Epithelial cell of umbilical artery (primary cell): ENCODE measurements around the gene CALY. TPM values are rescaled to one million over a fixed set of nuclear protein-coding genes. Genes with fewer than 3 reads are reported as not detected.

ENCODE experiments used
- total RNA-seq: library from RNA; depleted of rRNA; stranded (reverse); fragments of >200 nt; gene quantifications from 2 replicates; pipeline ENCODE4 v1.2.3, GENCODE V29; 2014

Gene CALY, protein sequence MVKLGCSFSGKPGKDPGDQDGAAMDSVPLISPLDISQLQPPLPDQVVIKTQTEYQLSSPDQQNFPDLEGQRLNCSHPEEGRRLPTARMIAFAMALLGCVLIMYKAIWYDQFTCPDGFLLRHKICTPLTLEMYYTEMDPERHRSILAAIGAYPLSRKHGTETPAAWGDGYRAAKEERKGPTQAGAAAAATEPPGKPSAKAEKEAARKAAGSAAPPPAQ
- total RNA-seq = not detected in 2 replicates

DNA sequence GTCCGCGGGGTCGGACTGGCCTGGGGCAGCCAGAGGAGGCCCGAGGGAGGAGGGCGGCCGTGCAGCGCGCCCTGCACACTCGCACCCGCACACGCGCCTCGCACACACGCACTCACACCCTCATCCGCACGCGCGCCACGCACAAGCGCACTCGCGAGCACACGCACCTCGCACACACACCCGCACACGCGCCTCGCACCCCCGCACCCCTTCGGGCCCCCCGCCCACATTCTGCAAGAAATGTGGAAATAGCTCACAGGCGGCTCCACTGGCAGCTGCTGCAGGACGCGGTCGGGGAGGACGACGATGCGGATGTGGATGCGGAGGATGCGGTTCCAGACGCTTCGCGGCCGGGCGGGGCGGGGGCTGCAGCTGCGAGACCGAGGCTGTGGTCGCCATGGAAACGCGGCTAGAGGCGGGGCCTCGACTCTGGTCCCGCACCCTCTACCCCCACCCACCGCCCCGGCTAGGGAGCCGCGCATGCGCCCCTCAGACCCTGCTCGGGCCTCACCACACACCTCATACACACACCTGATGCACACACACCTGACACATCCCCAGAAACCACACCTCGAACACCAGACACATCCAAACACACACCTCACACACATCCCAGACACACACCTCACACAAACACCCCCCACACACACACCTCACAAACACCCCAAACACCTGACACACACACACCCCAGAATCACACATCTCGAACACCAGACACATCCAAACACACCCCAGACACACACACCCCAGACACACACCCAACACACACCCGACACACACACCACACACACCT lies at the start of gene CALY:
TSS of gene CALY (minus strand) at position 320 of the 793 bp plus-strand sequence. CDS start 7,907 bp downstream, outside the sequence.

DNA sequence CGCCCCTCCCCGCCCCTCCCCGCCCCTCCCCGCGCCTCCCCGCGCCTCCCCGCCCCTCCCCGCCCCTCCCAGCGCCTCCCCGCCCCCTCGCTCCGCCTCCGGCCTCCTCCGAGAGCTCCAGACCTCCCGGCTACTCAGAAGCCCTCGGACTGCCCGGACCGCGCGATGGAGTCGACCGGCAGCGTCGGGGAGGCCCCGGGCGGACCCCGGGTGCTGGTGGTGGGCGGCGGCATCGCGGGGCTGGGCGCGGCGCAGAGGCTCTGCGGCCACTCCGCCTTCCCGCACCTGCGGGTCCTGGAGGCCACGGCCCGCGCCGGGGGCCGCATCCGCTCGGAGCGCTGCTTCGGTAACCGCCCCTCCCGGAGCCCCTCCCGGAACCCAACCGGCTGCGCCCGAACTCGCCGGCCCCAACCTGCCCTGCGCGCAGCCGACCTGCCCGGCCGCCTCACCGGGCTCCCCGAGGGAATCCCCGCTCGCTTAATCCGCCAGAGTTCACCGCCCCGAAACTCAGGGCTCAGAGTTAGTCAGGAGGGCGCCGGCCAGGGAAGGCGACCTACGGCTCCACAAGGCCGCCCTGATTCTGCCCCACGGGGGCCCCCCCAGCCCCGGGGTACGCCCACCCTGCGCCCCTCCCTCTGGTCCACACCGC lies 42.6 kb upstream of the CALY start, which contains the start of gene PAOX:
TSS of gene PAOX (plus strand) at position 111 of the 649 bp plus-strand sequence. CDS start at position 166, 55 bp downstream.

DNA sequence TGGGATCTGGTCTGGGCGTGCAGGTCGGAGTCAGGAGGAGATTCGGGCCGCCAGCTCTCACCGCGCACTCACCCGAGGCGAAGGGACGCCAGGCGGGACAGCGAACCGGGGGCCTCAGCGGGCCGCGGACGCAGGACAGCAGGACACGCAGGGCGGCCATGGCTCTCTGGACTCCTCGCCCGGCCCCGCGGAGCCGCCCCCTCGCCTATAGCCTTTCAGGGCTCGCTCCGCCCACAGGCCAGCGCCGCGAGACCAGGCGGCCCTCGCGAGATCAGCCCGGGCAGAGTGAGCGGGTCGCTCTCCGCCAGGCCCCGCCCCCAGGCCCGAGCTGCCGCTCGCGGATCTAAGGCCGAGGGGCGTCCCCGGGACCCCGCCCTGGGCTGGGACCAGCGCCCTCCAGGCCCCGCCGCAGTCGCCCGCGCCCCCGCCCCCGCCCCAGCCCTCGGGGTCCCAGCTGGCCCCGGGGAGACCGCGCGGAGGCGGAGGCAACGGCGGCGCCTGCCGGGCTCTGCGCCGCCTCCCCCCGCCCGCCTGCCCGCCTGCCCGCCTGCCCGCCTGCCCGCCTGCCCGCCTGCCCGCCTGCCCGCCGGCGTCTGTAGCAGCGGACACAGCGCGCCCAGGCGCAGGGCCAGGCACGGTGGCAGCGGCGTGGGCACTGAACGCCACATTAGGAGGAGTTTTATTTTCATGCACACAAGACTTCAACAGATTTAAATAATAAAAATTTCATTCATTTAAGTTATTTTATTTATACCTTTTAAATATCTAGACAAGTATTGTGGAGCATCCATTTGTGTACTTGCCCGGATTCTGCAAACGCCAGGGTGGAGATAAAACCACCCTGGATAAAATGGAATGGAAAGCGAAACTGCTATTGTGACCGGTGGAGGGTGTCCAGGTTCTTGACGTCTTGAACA lies 36.7 kb upstream of the CALY start, which contains the start of gene ECHS1:
TSS of gene ECHS1 (minus strand) at position 181 of the 917 bp plus-strand sequence. CDS start at position 160, 21 bp downstream.

DNA sequence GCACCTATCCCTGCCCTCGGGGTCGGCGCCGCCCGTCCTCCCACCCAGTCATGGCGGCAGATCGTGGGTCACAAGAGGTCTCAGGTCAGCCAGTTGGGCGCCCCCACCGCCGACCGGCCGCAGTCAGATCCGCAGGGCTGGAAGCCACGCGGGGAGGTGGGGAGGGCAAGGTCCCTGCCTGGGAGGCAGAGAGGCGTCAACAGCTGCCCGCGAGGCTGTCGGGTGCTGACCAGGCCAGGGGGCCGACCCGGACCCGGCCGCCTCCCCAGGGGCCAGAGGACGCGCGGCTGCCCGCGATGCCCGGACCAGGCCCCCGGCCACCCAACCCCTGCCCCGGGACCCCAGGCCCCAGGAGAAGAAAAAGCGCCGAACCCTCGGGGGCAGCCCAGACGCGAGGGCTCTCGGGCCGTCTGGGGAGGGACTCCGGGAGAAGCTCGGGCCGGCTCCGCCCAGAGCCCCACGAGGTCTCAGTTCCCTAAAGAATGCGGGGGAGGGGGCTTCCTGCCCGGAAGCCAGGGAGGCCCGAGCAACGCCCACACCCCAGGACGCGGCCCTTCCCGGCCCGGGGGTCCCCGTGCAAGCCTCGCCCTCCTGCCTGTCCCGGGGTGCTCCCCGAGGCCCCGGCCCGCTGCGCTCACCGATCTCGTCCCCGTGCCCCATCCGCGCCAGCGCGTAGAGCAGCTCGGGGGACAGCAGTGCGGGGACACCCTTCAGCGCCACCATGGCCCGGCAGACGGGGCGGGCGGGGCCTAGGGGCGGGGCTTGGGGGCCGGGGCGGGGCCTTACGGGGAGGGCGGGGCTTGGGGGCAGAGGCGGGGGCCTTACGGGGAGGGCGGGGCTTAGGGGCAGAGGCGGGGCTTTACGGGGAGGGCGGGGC lies 20.8 kb upstream of the CALY start, which contains the start of gene FUOM:
TSS of gene FUOM (minus strand) at position 735 of the 877 bp plus-strand sequence. CDS start at position 723, 12 bp downstream.

DNA sequence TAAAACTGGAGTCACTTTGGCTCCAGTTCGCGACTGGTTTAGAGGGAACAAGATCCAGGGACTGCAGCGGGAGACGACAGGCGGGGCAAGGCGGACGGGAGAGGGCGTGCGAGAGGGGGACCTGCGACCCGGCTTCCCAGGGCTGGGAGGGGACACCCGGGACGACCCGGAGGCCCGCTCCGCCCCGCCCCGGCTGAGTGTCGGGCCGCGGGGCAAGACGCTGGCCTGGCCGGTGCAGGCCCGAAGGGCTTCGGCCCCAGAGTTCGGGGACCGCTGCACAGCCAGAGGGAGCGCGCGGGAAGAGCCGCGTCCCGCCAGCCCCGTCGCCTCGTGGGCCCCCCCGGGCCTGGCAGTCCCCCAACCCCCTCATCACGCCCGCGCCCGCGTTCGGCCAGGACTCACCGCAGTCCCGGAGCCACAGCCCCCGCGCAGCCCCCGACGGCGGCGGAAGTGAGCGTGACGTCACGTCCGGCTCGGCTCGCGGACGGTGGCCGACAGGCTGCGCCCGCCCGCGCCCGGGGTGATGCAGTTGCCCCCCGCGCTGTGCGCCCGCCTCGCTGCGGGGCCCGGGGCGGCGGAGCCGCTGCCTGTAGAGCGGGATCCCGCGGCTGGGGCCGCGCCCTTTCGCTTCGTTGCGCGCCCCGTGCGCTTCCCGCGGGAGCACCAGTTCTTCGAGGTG lies 28.1 kb downstream of the CALY start, which contains the start of the genes TUBGCP2 and ZNF511:
TSS of gene TUBGCP2 (minus strand) at position 452 of the 679 bp plus-strand sequence. CDS start 5,931 bp downstream, outside the sequence.
TSS of gene ZNF511 (plus strand) at position 494 of the 679 bp plus-strand sequence. CDS start at position 524, 30 bp downstream.

DNA sequence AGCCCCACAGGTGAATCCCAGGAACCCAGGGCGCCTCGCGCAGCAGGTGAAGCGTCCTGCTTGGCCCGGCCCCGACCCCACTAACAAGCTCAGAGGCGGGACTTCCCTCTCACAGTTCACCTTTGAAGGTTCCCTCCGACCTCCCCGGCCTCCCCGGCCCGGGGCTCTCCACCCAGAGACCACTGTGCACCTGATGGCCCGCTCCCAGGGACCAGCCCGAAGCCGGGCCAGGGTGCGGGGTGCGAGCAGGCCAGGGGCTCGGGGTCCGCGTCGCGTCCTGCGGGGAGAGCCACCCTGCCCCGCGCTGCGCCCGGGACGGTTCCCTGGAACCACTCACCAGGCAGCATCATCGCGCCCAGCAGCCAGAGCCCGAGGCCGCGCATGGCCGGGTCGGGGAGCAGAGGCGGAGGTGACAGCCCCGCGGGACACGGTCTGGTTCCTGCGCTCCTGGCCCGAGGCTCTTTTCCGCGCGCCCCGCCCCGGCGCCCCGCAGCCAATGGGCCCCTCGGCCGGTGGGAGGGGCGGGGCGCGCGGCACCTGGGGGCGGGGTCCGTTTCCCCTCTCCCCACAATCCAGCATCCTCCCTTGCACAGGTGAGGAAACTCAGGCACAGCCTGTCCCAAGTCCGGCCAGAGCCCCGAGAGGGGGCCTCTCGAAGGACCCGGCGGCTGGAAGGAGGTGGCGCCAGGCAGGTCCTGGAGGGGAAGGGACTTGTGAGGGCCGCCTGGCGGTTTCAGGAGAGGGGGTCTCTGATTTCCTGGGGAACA lies 60.1 kb downstream of the CALY start, which contains the start of gene ADAM8:
TSS of gene ADAM8 (minus strand) at position 434 of the 767 bp plus-strand sequence. CDS start at position 383, 51 bp downstream.

Other genes with a start within 250 kb of the CALY start
- gene ADGRA1, start 249.0 kb downstream of the CALY start, total RNA-seq = not detected in 2 replicates
- under 0.01 and 0.15 TPM in 2 replicates for gene KNDC1, start 176.7 kb downstream of the CALY start, total RNA-seq
- not detected in 2 replicates for gene UTF1, start 106.7 kb downstream of the CALY start, total RNA-seq
- gene VENTX, start 99.0 kb downstream of the CALY start, total RNA-seq = not detected in 2 replicates
- gene ADAM8, start 60.0 kb downstream of the CALY start, total RNA-seq = 0.32 and 1.1 TPM in 2 replicates
- 29.0 and 42.6 TPM in 2 replicates for gene TUBGCP2, start 28.0 kb downstream of the CALY start, total RNA-seq
- gene ZNF511, start 28.0 kb downstream of the CALY start, total RNA-seq = 27.9 and 29.5 TPM in 2 replicates
- gene PRAP1, start 10.5 kb upstream of the CALY start, total RNA-seq = not detected in 2 replicates
- 21.3 and 36.7 TPM in 2 replicates for gene FUOM, start 21.1 kb upstream of the CALY start, total RNA-seq
- 74.7 and 90.7 TPM in 2 replicates for gene ECHS1, start 36.5 kb upstream of the CALY start, total RNA-seq
- gene PAOX, start 42.4 kb upstream of the CALY start, total RNA-seq = 6.4 and 9.1 TPM in 2 replicates
- 42.6 and 45.7 TPM in 2 replicates for gene MTG1, start 57.3 kb upstream of the CALY start, total RNA-seq
- gene SPRN, start 87.7 kb upstream of the CALY start, total RNA-seq = under 0.01 TPM in 1 of 2 replicates, not detected in the other
- gene SCART1, start 117.0 kb upstream of the CALY start, total RNA-seq = 0.65 and 0.76 TPM in 2 replicates
- 0.32 TPM in 1 of 2 replicates, not detected in the other for gene CYP2E1, start 190.5 kb upstream of the CALY start, total RNA-seq
- gene SYCE1, start 228.7 kb upstream of the CALY start, total RNA-seq = not detected in 2 replicates